Measurements from ENCODE around the gene RBX1. TPM values are rescaled to one million over a fixed set of nuclear protein-coding genes. Genes with fewer than 3 reads are reported as not detected.

The RBX1 gene
- total RNA-seq, 3 donors from 2014 or later (not counting 1 experiment from before 2014, with no cell fraction given) = 27.1 to 34.3 (median 28.5) TPM

GRCh38 chr22:40954113-40954512 is 2.9 kb downstream of the RBX1 start:
- no peaks in the 10 kb centered on the region for H3K9me3 Mint-ChIP-seq
- H3K27ac Mint-ChIP-seq = peak overlapping the region; percentile 60 to 98
- Histone ChIP-seq H3K4me3 (ENCODE audit: low read length) (no peak overlapping the region), H3K27me3 (ENCODE audit: control insufficient read depth, insufficient read depth, low read length) (no peaks in the 10 kb centered on the region), H3K36me3 (ENCODE audit: control insufficient read depth, insufficient read depth, low read length) (peaks cover 21% of the 10 kb centered on the region), H3K4me1 (ENCODE audit: control insufficient read depth, insufficient read depth, low read length) (peaks cover 23% of the 10 kb centered on the region), H3K27ac (ENCODE audit: low read length) (no peak overlapping the region), H3K9me3 (ENCODE audit: control insufficient read depth, insufficient read depth, low read length) (no peaks in the 10 kb centered on the region)
- intact Hi-C loops (cut with micrococcal nuclease) = no loop called here
- DNase-seq = no peak
- peaks cover 22 to 36% of the 10 kb centered on the region in 2 donors for H3K4me1 Mint-ChIP-seq
- 88% methylated on average over 2 of the region's 4 CpGs for WGBS (ENCODE audit: insufficient coverage)
- ATAC-seq = no peak
- no peak overlapping the region for H3K4me3 Mint-ChIP-seq
- no peaks in the 10 kb centered on the region for H3K27me3 Mint-ChIP-seq (ENCODE audit: low read depth in 2 of 2)
- TF ChIP-seq CTCF (IDR thresholded peaks at IDR 0.05) = no peak
- H3K36me3 Mint-ChIP-seq = no peaks in the 10 kb centered on the region

- H3K4me1 ChIP-seq (ENCODE audit: control insufficient read depth, insufficient read depth, low read length) = peaks cover 15% of the 10 kb centered on the region
- ATAC-seq = no peak
- no peaks in the 10 kb centered on the region for H3K27me3 Mint-ChIP-seq (ENCODE audit: low read depth in 2 of 2)
- no peak for TF ChIP-seq CTCF (IDR thresholded peaks at IDR 0.05)
- WGBS (ENCODE audit: insufficient coverage) = 50% methylated on average over 1 of the region's 3 CpGs
- H3K36me3 Mint-ChIP-seq = no peaks in the 10 kb centered on the region
- no peaks in the 10 kb centered on the region for H3K9me3 ChIP-seq (ENCODE audit: control insufficient read depth, insufficient read depth, low read length)
- intact Hi-C loops (cut with micrococcal nuclease) = no loop called here
- no peaks in the 10 kb centered on the region for H3K9me3 Mint-ChIP-seq
- no peak for DNase-seq
- H3K27me3 ChIP-seq (ENCODE audit: control insufficient read depth, insufficient read depth, low read length) = no peaks in the 10 kb centered on the region
- no peak overlapping the region for H3K27ac ChIP-seq (ENCODE audit: low read length)
- H3K4me1 Mint-ChIP-seq = peaks cover 29 to 40% of the 10 kb centered on the region in 2 donors
- H3K4me3 ChIP-seq (ENCODE audit: low read length) = no peak overlapping the region
- no peak overlapping the region for H3K4me3 Mint-ChIP-seq
- peak overlapping the region; percentile 60 to 98 for H3K27ac Mint-ChIP-seq
- peaks cover 21% of the 10 kb centered on the region for H3K36me3 ChIP-seq (ENCODE audit: control insufficient read depth, insufficient read depth, low read length)
Observed at GRCh38 chr22:40955571-40955970, 4.4 kb downstream of the RBX1 start.

GRCh38 chr22:40957601-40958000 is 6.4 kb downstream of the RBX1 start:
- ATAC-seq (no peak), DNase-seq (no peak)
- WGBS (ENCODE audit: insufficient coverage) = 94% methylated on average over 7 of the region's 7 CpGs
- intact Hi-C loops (cut with micrococcal nuclease) = no loop called here
- Histone ChIP-seq H3K36me3 (ENCODE audit: control insufficient read depth, insufficient read depth, low read length) (peaks cover 29% of the 10 kb centered on the region), H3K9me3 (ENCODE audit: control insufficient read depth, insufficient read depth, low read length) (no peaks in the 10 kb centered on the region), H3K27ac (ENCODE audit: low read length) (no peak overlapping the region), H3K4me1 (ENCODE audit: control insufficient read depth, insufficient read depth, low read length) (peaks cover 6% of the 10 kb centered on the region), H3K27me3 (ENCODE audit: control insufficient read depth, insufficient read depth, low read length) (no peaks in the 10 kb centered on the region), H3K4me3 (ENCODE audit: low read length) (no peak overlapping the region)
- Mint-ChIP-seq H3K9me3 (no peaks in the 10 kb centered on the region), H3K27ac (peak overlapping the region in 1 of 2 donors; percentile 21), H3K36me3 (no peaks in the 10 kb centered on the region), H3K27me3 (ENCODE audit: low read depth in 2 of 2) (no peaks in the 10 kb centered on the region), H3K4me1 (peaks cover 17 to 25% of the 10 kb centered on the region in 2 donors), H3K4me3 (no peak overlapping the region)
- no peak for TF ChIP-seq CTCF (IDR thresholded peaks at IDR 0.05)

- H3K27me3 ChIP-seq (ENCODE audit: control insufficient read depth, insufficient read depth, low read length) = no peaks in the 10 kb centered on the region
- H3K9me3 Mint-ChIP-seq = no peaks in the 10 kb centered on the region
- H3K4me1 Mint-ChIP-seq = peaks cover 14 to 22% of the 10 kb centered on the region in 2 donors
- ATAC-seq (no peak), DNase-seq (no peak)
- no peaks in the 10 kb centered on the region for H3K27me3 Mint-ChIP-seq (ENCODE audit: low read depth in 2 of 2)
- H3K9me3 ChIP-seq (ENCODE audit: control insufficient read depth, insufficient read depth, low read length) = no peaks in the 10 kb centered on the region
- H3K36me3 Mint-ChIP-seq = no peaks in the 10 kb centered on the region
- intact Hi-C loops (cut with micrococcal nuclease) = no loop called here
- no peak for TF ChIP-seq CTCF (IDR thresholded peaks at IDR 0.05)
- no peak overlapping the region for H3K4me3 ChIP-seq (ENCODE audit: low read length)
- no CpG with 5 or more reads among the region's 2 CpGs for whole genome bisulfite sequencing (ENCODE audit: insufficient coverage)
- H3K4me1 ChIP-seq (ENCODE audit: control insufficient read depth, insufficient read depth, low read length) = peaks cover under 1% of the 10 kb centered on the region
- no peak overlapping the region for H3K27ac ChIP-seq (ENCODE audit: low read length)
- peak overlapping the region; percentile 21 for H3K27ac Mint-ChIP-seq
- H3K36me3 ChIP-seq (ENCODE audit: control insufficient read depth, insufficient read depth, low read length) = peaks cover 31% of the 10 kb centered on the region
- H3K4me3 Mint-ChIP-seq = no peak overlapping the region
Observed at GRCh38 chr22:40958299-40958698, 7.1 kb downstream of the RBX1 start.
